Activated B cell treated with CpG ODN at 0.5 μM for 24 hours (primary cell): ENCODE data around the gene GALNT16. TPM values are rescaled to one million over a fixed set of nuclear protein-coding genes. Genes with fewer than 3 reads are reported as not detected.

Source experiments
- ATAC-seq: fragments of 200-7000 bp; cut with Tn5 transposase; one replicate; pipeline ENCODE4 v1.10.0; 2021; ENCODE audit warnings: low read depth, mild to moderate bottlenecking, moderate library complexity
- CTCF ChIA-PET: fragments of 350-600 bp; sonication (Branson Sonifier 250); formaldehyde crosslinking; loops from one replicate; lab custom pipeline; 2021; ENCODE audit warnings: antibody characterized with exemption; lab: Charles Lee
- POLR2A ChIA-PET: fragments of 350-600 bp; sonication (Branson Sonifier 250); formaldehyde crosslinking; loops from one replicate; lab custom pipeline; 2021; ENCODE audit warnings: antibody characterized with exemption; lab: Charles Lee
- DNase-seq: peaks from one replicate; pipeline ENCODE4 v3.0.0; 2022
- H3K27ac Mint-ChIP-seq: one replicate; pipeline ENCODE4 v1.8.0; 2020; ENCODE audit warnings: mixed read lengths
- H3K27me3 Mint-ChIP-seq: one replicate; pipeline ENCODE4 v1.8.0; 2021; ENCODE audit warnings: mixed read lengths
- H3K36me3 Mint-ChIP-seq: one replicate; pipeline ENCODE4 v1.8.0; 2021; ENCODE audit warnings: low read depth, mixed read lengths
- H3K4me1 Mint-ChIP-seq: one replicate; pipeline ENCODE4 v1.8.0; 2021; ENCODE audit warnings: mixed read lengths
- H3K4me3 Mint-ChIP-seq: one replicate; pipeline ENCODE4 v1.8.0; 2020; ENCODE audit warnings: mild to moderate bottlenecking, mixed read lengths
- H3K9me3 Mint-ChIP-seq: one replicate; pipeline ENCODE4 v1.8.0; 2020; ENCODE audit warnings: mixed read lengths
- CTCF ChIP-seq: fragments of 200-600 bp; IDR thresholded peaks from one replicate; pipeline ENCODE4 v1.8.0; 2022; ENCODE audit warnings: antibody characterized with exemption, mild to moderate bottlenecking
- intact Hi-C: fragments of 100-400 bp; cut with micrococcal nuclease; formaldehyde crosslinking; loops from one replicate; pipeline ENCODE4 v1.15.1; 2024
- total RNA-seq: library from RNA; stranded (reverse); gene quantifications from 2 replicates; pipeline ENCODE4 v1.2.3, GENCODE V29; 2022

Gene GALNT16
- total RNA-seq, 1 donor from 2014 or later, result 1.2 TPM

DNA sequence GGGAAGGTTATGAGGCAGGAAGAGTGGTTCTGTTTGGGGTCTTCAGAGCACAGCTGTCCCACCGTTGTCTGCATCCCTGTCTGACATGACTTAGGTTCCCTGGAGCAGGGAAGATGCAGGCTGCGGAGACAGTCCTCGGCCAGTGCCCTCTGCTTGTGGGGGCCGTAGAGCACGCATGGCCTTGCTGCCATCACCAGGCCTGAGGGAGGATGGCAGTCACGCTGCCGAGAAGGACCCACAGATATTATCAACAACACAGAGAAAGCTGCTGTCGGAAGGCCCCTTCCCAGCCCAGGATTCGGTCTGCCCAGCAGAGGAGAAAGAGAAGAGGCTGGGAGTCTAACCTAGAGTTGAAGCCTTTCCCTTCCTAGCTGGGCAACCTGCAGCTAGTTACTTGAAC lies 103.1 kb downstream of the GALNT16 start:
- CTCF ChIA-PET, result no interaction called here

DNA sequence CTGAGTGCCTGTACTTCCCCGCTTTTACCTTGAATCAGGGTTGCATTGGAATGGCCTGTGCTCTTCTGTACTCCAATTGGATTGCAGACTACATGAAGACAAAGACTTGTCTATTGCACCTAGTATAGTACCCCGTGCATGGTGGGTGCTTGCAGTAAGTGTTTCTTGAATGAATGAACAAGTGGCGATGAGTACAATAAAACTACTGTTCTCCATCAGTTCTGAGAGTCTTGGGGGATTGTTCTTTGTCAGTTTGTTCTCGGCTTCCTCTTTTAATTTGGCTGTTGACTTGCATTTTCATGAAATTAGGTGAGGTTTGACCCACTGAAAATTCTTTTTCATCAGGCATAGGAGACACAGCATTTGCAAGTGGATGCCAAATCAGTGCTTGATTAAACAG lies 104.0 kb downstream of the GALNT16 start:
- POLR2A ChIA-PET, result no interaction called here
- DNase-seq (no peak), ATAC-seq (no peak)
- Mint-ChIP-seq H3K4me3 (no peak overlapping the region), H3K4me1 (peaks cover 16% of the 10 kb centered on the region), H3K27me3 (no peaks in the 10 kb centered on the region), H3K9me3 (no peaks in the 10 kb centered on the region), H3K36me3 (no peaks in the 10 kb centered on the region), H3K27ac (no peak overlapping the region)
- CTCF ChIA-PET, result no interaction called here
- intact Hi-C loops, result loop anchor here (1.0 kb wide), 1 partner anchor 122 kb away; no protein-coding TSS in a partner anchor
- no peak for TF ChIP-seq CTCF

More for the DNA sequence above, 103.1 kb downstream of the GALNT16 start:
- no peaks in the 10 kb centered on the region for H3K27me3 Mint-ChIP-seq
- no peak for TF ChIP-seq CTCF
- ATAC-seq (no peak), DNase-seq (no peak)
- H3K27ac Mint-ChIP-seq, result no peak overlapping the region
- no peak overlapping the region for H3K4me3 Mint-ChIP-seq
- H3K9me3 Mint-ChIP-seq, result no peaks in the 10 kb centered on the region
- H3K36me3 Mint-ChIP-seq, result no peaks in the 10 kb centered on the region
- POLR2A ChIA-PET, result interaction anchor here (1.6 kb wide), 1 partner anchor 35 kb away, joined by 4 read pairs; the partner anchor contains the start of genes ERH and SLC39A9
- intact Hi-C loops, result loop anchor here (1.0 kb wide), 1 partner anchor 121 kb away; no protein-coding TSS in a partner anchor
- peaks cover 24% of the 10 kb centered on the region for H3K4me1 Mint-ChIP-seq

GRCh38 chr14:69364378-69364777 lies 104.4 kb downstream of the GALNT16 start:
- no peaks in the 10 kb centered on the region for H3K27me3 Mint-ChIP-seq
- no peak overlapping the region for H3K4me3 Mint-ChIP-seq
- ChIA-PET POLR2A (no interaction called here), CTCF (interaction anchor here (0.9 kb wide), 1 partner anchor 10 kb away, joined by 3 read pairs; no protein-coding TSS in a partner anchor)
- no peak overlapping the region for H3K27ac Mint-ChIP-seq
- DNase-seq (no peak), ATAC-seq (no peak)
- no peaks in the 10 kb centered on the region for H3K36me3 Mint-ChIP-seq
- intact Hi-C loops, result no loop called here
- peaks cover 14% of the 10 kb centered on the region for H3K4me1 Mint-ChIP-seq
- H3K9me3 Mint-ChIP-seq, result no peaks in the 10 kb centered on the region
- TF ChIP-seq CTCF, result no peak

- no peak for TF ChIP-seq CTCF
- Mint-ChIP-seq H3K27me3 (no peaks in the 10 kb centered on the region), H3K27ac (no peak overlapping the region), H3K4me1 (peaks cover 3% of the 10 kb centered on the region), H3K4me3 (no peak overlapping the region), H3K36me3 (no peaks in the 10 kb centered on the region), H3K9me3 (no peaks in the 10 kb centered on the region)
- CTCF ChIA-PET, result no interaction called here
- ATAC-seq (no peak), DNase-seq (no peak)
- intact Hi-C loops, result no loop called here
- POLR2A ChIA-PET, result no interaction called here
Measured at GRCh38 chr14:69366069-69366468, 106.1 kb downstream of the GALNT16 start.

- H3K4me3 Mint-ChIP-seq, result no peak overlapping the region
- H3K4me1 Mint-ChIP-seq, result no peaks in the 10 kb centered on the region
- no peaks in the 10 kb centered on the region for H3K27me3 Mint-ChIP-seq
- no peaks in the 10 kb centered on the region for H3K36me3 Mint-ChIP-seq
- ATAC-seq (no peak), DNase-seq (no peak)
- no peaks in the 10 kb centered on the region for H3K9me3 Mint-ChIP-seq
- intact Hi-C loops, result no loop called here
- CTCF ChIA-PET, result no interaction called here
- no peak overlapping the region for H3K27ac Mint-ChIP-seq
- POLR2A ChIA-PET, result no interaction called here
- no peak for TF ChIP-seq CTCF
Measured at GRCh38 chr14:69366761-69367160, 106.8 kb downstream of the GALNT16 start.
